GM23248 (cell line): ENCODE data around the gene YIF1B. TPM values are rescaled to one million over a fixed set of nuclear protein-coding genes. Genes with fewer than 3 reads are reported as not detected.

Source experiments
- DNase-seq: peaks from one replicate; pipeline ENCODE4 v3.0.0-alpha.2; 2015
- H2AFZ ChIP-seq: fragments of 200-600 bp; sonication (generic); 2 replicates; pipeline ENCODE4 v1.6.1; 2016; ENCODE audit warnings: antibody characterized with exemption
- H3F3A ChIP-seq: fragments of 200-600 bp; sonication (generic); 2 replicates; pipeline ENCODE4 v1.6.1; 2016; ENCODE audit warnings: mild to moderate bottlenecking, antibody characterized with exemption, mixed run types; ENCODE audit not compliant: insufficient read depth
- H3K27ac ChIP-seq: fragments of 200-600 bp; sonication (generic); 2 replicates; pipeline ENCODE4 v1.5.1; 2016; ENCODE audit warnings: mild to moderate bottlenecking
- H3K27me3 ChIP-seq: fragments of 200-600 bp; sonication (generic); replicated peaks from 2 replicates; pipeline ENCODE4 v1.6.1; 2016; ENCODE audit warnings: mild to moderate bottlenecking; ENCODE audit not compliant: insufficient read depth
- H3K36me3 ChIP-seq: fragments of 200-600 bp; sonication (generic); 2 replicates; pipeline ENCODE4 v1.6.1; 2016; ENCODE audit warnings: low read depth, mild to moderate bottlenecking
- H3K4me1 ChIP-seq: fragments of 200-600 bp; sonication (generic); 2 replicates; pipeline ENCODE4 v1.6.1; 2016; ENCODE audit warnings: mild to moderate bottlenecking; ENCODE audit not compliant: insufficient read depth
- H3K4me2 ChIP-seq: fragments of 200-600 bp; sonication (generic); one replicate; pipeline ENCODE4 v1.6.1; 2016; ENCODE audit warnings: mild to moderate bottlenecking; ENCODE audit not compliant: unreplicated experiment
- H3K4me3 ChIP-seq: fragments of 200-600 bp; sonication (generic); 2 replicates; pipeline ENCODE4 v1.5.1; 2016; ENCODE audit warnings: mild to moderate bottlenecking
- H3K79me2 ChIP-seq: fragments of 200-600 bp; sonication (generic); 2 replicates; pipeline ENCODE4 v1.6.1; 2016; ENCODE audit warnings: mild to moderate bottlenecking; ENCODE audit not compliant: insufficient read depth
- H3K9ac ChIP-seq: fragments of 200-600 bp; sonication (generic); 2 replicates; pipeline ENCODE4 v1.6.1; 2016; ENCODE audit warnings: mild to moderate bottlenecking
- H3K9me2 ChIP-seq: fragments of 200-600 bp; sonication (generic); 2 replicates; pipeline ENCODE4 v1.6.1; 2016; ENCODE audit warnings: mixed run types, mild to moderate bottlenecking, moderate library complexity; ENCODE audit not compliant: insufficient read depth
- H3K9me3 ChIP-seq: fragments of 200-600 bp; sonication (generic); one replicate; pipeline ENCODE4 v1.6.1; 2017; ENCODE audit warnings: low read depth
- H4K20me1 ChIP-seq: fragments of 200-600 bp; sonication (generic); 2 replicates; pipeline ENCODE4 v1.6.0; 2016; ENCODE audit not compliant: insufficient read depth
- EZH2 ChIP-seq: fragments of 200-600 bp; sonication (generic); IDR thresholded peaks from 2 replicates; pipeline ENCODE4 v1.6.1; 2018; ENCODE audit warnings: antibody characterized with exemption, mild to moderate bottlenecking; ENCODE audit not compliant: insufficient read depth, poor library complexity, severe bottlenecking
- EZH2phosphoT487 ChIP-seq: fragments of 200-600 bp; sonication (generic); IDR thresholded peaks from 2 replicates; pipeline ENCODE4 v1.6.1; 2018; ENCODE audit warnings: antibody characterized with exemption, moderate library complexity, mild to moderate bottlenecking, low read depth; ENCODE audit not compliant: insufficient read depth
- WGBS, 2 experiments: methylation state at CpG; one replicate each; pipeline ENCODE4 v1.1.6; 2015 to 2017; ENCODE audit warnings: low lambda C conversion rate in 2 of 2, low coverage in 1 of 2; ENCODE audit errors: missing lambda C conversion rate in 2 of 2; 5-methylcytosine and 5-hydroxymethylcytosine counted together
- in situ Hi-C: fragments of 300-500 bp; cut with MboI; formaldehyde crosslinking; loops from 2 replicates; pipeline ENCODE4 v1.15.0; 2020
- polyA plus RNA-seq: library from polyadenylated mRNA; unstranded; fragments of >200 nt; fragmentation: Nextera tagmentation; extraction: Ambion mirVana; gene quantifications from 2 replicates; pipeline ENCODE4 v1.2.1, GENCODE V29; 2016
- total RNA-seq: library from RNA; depleted of rRNA; stranded (reverse); fragments of >200 nt; shearing (Covaris generic); gene quantifications from 2 replicates; pipeline ENCODE4 v1.2.3, GENCODE V29; 2014

Gene YIF1B
- total and polyA plus RNA-seq, 2 experiments from 2014 or later = 162 to 191 TPM

GRCh38 chr19:38321646-38322196, 6.0 kb upstream of the YIF1B start:
- Histone ChIP-seq H3K4me1 (peaks cover 16% of the 10 kb centered on the region), H3K9me3 (no peaks in the 10 kb centered on the region), H3K27ac (peak overlapping the region; percentile 76), H3K27me3 (no peaks in the 10 kb centered on the region), H3K79me2 (peaks cover 45% of the 10 kb centered on the region), H4K20me1 (peaks cover 4% of the 10 kb centered on the region; the same call in 1 of the 2 replicates), H3K4me2 (peak overlapping the region; percentile 93), H3K9me2 (no peaks in the 10 kb centered on the region), H3K9ac (peak overlapping the region; percentile 89), H3F3A (peaks cover 8% of the 10 kb centered on the region; the same call in 1 of the 2 replicates), H3K4me3 (peak overlapping the region; percentile 91), H2AFZ (no peak overlapping the region), H3K36me3 (peaks cover 11% of the 10 kb centered on the region; the same call in 1 of the 2 replicates)
- peak; percentile 87 for DNase-seq
- TF ChIP-seq EZH2 (no peak), EZH2phosphoT487 (no peak)
- in situ Hi-C loops = no loop called here
- WGBS, 2 experiments = 33 to 39% methylated on average over 11 of the region's 11 CpGs

GRCh38 chr19:38320969-38321339, 5.2 kb upstream of the YIF1B start:
- DNase-seq = no peak

GRCh38 chr19:38319421-38320258, 3.9 kb upstream of the YIF1B start, which contains the start of gene KCNK6:
Gene KCNK6, plus strand, starts transcription at chr19:38319845. Its CDS starts 106 bp downstream, at chr19:38319951.
- Histone ChIP-seq H3K4me3 (peak within 1 kb of the TSS; percentile 91), H3K9me2 (no peaks in the 10 kb centered on the region), H3K9ac (peak within 1 kb of the TSS; percentile 89), H3K79me2 (peaks cover 54% of the 10 kb centered on the region), H3F3A (peaks cover 8% of the 10 kb centered on the region; the same call in 1 of the 2 replicates), H2AFZ (peak within 1 kb of the TSS; percentile 88), H3K27ac (peak within 1 kb of the TSS; percentile 76), H3K9me3 (no peaks in the 10 kb centered on the region), H3K27me3 (no peaks in the 10 kb centered on the region), H4K20me1 (peaks cover 4% of the 10 kb centered on the region; the same call in 1 of the 2 replicates), H3K4me2 (peak within 1 kb of the TSS; percentile 93), H3K36me3 (no peaks in the 10 kb centered on the region), H3K4me1 (peaks cover 16% of the 10 kb centered on the region)
- no peak for TF ChIP-seq EZH2phosphoT487
- TF ChIP-seq EZH2 = no peak
- in situ Hi-C loops = no loop called here
- peak; percentile 71 for DNase-seq
- WGBS, 2 experiments = 1 to 2% methylated on average over 63 to 75 of the region's 76 CpGs

More at GRCh38 chr19:38320969-38321339, 5.2 kb upstream of the YIF1B start:
- WGBS, 2 experiments = 86 to 93% methylated on average over 3 of the region's 3 CpGs
- Histone ChIP-seq H3K36me3 (0 out of 2 replicates have a peak, but pooled peaks cover 9% of the 10 kb centered on the region), H3K9me2 (no peaks in the 10 kb centered on the region), H3K4me2 (peak overlapping the region; percentile 93), H3K27ac (peak overlapping the region; percentile 76), H3K9ac (peak overlapping the region; percentile 89), H3K27me3 (no peaks in the 10 kb centered on the region), H3F3A (peaks cover 8% of the 10 kb centered on the region; the same call in 1 of the 2 replicates), H3K9me3 (no peaks in the 10 kb centered on the region), H3K4me3 (peak overlapping the region; percentile 91), H3K79me2 (peaks cover 45% of the 10 kb centered on the region), H3K4me1 (peaks cover 16% of the 10 kb centered on the region), H4K20me1 (peaks cover 4% of the 10 kb centered on the region; the same call in 1 of the 2 replicates), H2AFZ (no peak overlapping the region)
- no peak for TF ChIP-seq EZH2
- TF ChIP-seq EZH2phosphoT487 = no peak
- in situ Hi-C loops = no loop called here

GRCh38 chr19:38318660-38319059, 2.9 kb upstream of the YIF1B start:
- no peak for DNase-seq
- H3K27me3 ChIP-seq = no peaks in the 10 kb centered on the region
- H3K4me2 ChIP-seq = no peak overlapping the region
- no peak overlapping the region for H3K4me3 ChIP-seq
- in situ Hi-C loops = no loop called here
- H2AFZ ChIP-seq = no peak overlapping the region
- H3K36me3 ChIP-seq = no peaks in the 10 kb centered on the region
- peaks cover 4% of the 10 kb centered on the region; the same call in 1 of the 2 replicates for H4K20me1 ChIP-seq
- H3F3A ChIP-seq = peaks cover 8% of the 10 kb centered on the region; the same call in 1 of the 2 replicates
- no peaks in the 10 kb centered on the region for H3K9me3 ChIP-seq
- H3K79me2 ChIP-seq = peaks cover 61% of the 10 kb centered on the region
- H3K27ac ChIP-seq = no peak overlapping the region
- 81 to 84% methylated on average over 6 of the region's 6 CpGs for WGBS, 2 experiments
- no peaks in the 10 kb centered on the region for H3K9me2 ChIP-seq
- peaks cover 16% of the 10 kb centered on the region for H3K4me1 ChIP-seq
- TF ChIP-seq EZH2 = no peak
- TF ChIP-seq EZH2phosphoT487 = no peak
- H3K9ac ChIP-seq = no peak overlapping the region
